ENCODE measurements around the gene ATP9A. TPM values are rescaled to one million over a fixed set of nuclear protein-coding genes. Genes with fewer than 3 reads are reported as not detected.
A peak's percentile ranks its signal among the peaks of the same experiment; 100 is the strongest.
"Not testable (repeated sequence)": the region's sequence is repeated elsewhere in the genome, so short reads cannot be mapped to it uniquely, and the experiment has no call there.

ATP9A gene
- total and polyA plus RNA-seq, 2 donors from 2014 or later: 7.1 to 40.2 TPM

DNA sequence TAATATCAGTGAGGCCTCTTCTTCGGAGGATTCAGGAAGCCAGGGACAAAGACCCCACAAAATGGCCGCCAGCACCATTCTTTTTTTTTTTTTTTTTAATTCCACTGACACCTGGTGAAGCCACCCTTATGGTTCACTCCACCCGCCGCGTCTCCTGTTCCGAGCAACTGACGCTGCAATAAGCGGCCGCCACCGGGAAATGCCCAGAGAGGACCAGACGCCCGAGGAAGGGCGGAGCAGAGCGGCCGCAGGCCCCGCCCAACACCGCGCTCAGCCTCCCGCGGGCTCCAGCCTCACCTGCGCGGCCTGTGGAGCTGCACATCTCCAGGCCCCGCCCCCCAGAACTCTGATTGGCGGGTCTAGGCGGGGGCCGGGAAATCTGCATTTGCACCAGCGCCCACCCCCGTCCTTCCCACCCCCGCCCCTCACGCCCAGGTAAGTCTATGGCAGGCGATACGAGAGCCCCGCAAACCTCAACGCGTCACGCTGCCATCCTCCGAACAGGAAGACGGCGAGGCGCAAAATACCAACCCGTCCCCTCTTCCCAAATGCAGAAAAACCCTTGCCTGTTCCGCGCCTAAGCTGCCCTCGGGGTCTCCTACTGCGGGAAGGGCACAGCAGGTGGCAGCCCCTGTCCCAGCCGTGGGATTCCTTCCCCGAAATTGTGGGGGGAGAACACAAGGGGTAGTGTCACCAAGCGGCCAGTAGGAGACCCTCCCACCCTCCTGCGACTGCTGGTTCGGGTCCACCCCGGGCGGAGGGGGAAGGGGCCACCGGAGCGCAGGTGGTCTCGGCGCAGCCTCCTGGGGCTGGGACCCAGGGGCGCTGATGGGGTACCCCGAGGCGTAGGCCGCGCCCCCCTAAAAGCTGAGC lies 960 bp downstream of the ATP9A start:
- TF ChIP-seq, protein P1, sequence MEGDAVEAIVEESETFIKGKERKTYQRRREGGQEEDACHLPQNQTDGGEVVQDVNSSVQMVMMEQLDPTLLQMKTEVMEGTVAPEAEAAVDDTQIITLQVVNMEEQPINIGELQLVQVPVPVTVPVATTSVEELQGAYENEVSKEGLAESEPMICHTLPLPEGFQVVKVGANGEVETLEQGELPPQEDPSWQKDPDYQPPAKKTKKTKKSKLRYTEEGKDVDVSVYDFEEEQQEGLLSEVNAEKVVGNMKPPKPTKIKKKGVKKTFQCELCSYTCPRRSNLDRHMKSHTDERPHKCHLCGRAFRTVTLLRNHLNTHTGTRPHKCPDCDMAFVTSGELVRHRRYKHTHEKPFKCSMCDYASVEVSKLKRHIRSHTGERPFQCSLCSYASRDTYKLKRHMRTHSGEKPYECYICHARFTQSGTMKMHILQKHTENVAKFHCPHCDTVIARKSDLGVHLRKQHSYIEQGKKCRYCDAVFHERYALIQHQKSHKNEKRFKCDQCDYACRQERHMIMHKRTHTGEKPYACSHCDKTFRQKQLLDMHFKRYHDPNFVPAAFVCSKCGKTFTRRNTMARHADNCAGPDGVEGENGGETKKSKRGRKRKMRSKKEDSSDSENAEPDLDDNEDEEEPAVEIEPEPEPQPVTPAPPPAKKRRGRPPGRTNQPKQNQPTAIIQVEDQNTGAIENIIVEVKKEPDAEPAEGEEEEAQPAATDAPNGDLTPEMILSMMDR (IDR thresholded peaks at IDR 0.05; ENCODE audit: borderline replicate concordance, extremely low read depth, insufficient read depth): no peak

DNA sequence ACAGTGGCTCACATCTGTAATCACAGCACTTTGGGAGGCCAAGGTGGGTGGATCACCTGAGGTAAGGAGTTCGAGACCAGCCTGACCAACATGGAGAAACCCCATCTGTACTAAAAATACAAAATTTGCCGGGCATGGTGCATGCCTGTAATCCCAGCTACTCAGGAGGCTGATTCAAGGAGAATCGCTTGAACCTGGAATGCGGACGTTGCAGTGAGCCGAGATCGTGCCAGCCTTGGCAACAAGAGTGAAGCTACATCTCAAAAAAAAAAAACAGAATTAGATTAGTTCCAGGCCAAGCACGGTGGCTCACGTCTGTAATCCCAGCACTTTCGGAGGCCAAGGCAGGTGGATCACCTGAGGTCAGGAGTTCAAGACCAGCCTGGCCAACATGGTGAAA lies 2.8 kb downstream of the ATP9A start:
- DNase-seq; H3K9ac ChIP-seq (ENCODE audit: low read length in 3 of 3); H3K27me3 ChIP-seq (ENCODE audit: control insufficient read depth, insufficient read depth, low read length); intact Hi-C loops (cut with DNase I); H3K36me3 ChIP-seq (ENCODE audit: control insufficient read depth in 2 of 3, insufficient read depth in 3 of 3, low read length in 3 of 3); H3K4me3 ChIP-seq (ENCODE audit: low read length in 3 of 3); H3K9me3 ChIP-seq (ENCODE audit: control insufficient read depth in 2 of 3, insufficient read depth in 1 of 3, low read length in 3 of 3); H3K4me1 ChIP-seq (ENCODE audit: control insufficient read depth in 2 of 3, insufficient read depth in 2 of 3, low read depth in 1 of 3, low read length in 3 of 3); H3K27ac ChIP-seq (ENCODE audit: low read depth in 2 of 2, low read length in 2 of 2); FAIRE-seq: not testable (repeated sequence)

More for the DNA sequence above, 960 bp downstream of the ATP9A start:
- no peak for FAIRE-seq
- Histone ChIP-seq H3K27ac (ENCODE audit: low read depth in 2 of 2, low read length in 2 of 2) (peak overlapping the region; percentile 55 to 75), H3K4me1 (ENCODE audit: control insufficient read depth in 2 of 3, insufficient read depth in 2 of 3, low read depth in 1 of 3, low read length in 3 of 3) (peaks cover 0 to 7% (median 0%) of the 10 kb centered on the region in 3 donors), H3K9me3 (ENCODE audit: control insufficient read depth in 2 of 3, insufficient read depth in 1 of 3, low read length in 3 of 3) (no peaks in the 10 kb centered on the region), H3K4me3 (ENCODE audit: low read length in 3 of 3) (peak overlapping the region; percentile 72 to 80 (median 77)), H3K36me3 (ENCODE audit: control insufficient read depth in 2 of 3, insufficient read depth in 3 of 3, low read length in 3 of 3) (no peaks in the 10 kb centered on the region), H3K27me3 (ENCODE audit: control insufficient read depth, insufficient read depth, low read length) (no peaks in the 10 kb centered on the region), H3K9ac (ENCODE audit: low read length in 3 of 3) (peak overlapping the region; percentile 71 to 82 (median 77))
- DNase-seq: peak; percentile 90 to 95 (median 94)
- intact Hi-C loops (cut with DNase I): no loop called here

DNA sequence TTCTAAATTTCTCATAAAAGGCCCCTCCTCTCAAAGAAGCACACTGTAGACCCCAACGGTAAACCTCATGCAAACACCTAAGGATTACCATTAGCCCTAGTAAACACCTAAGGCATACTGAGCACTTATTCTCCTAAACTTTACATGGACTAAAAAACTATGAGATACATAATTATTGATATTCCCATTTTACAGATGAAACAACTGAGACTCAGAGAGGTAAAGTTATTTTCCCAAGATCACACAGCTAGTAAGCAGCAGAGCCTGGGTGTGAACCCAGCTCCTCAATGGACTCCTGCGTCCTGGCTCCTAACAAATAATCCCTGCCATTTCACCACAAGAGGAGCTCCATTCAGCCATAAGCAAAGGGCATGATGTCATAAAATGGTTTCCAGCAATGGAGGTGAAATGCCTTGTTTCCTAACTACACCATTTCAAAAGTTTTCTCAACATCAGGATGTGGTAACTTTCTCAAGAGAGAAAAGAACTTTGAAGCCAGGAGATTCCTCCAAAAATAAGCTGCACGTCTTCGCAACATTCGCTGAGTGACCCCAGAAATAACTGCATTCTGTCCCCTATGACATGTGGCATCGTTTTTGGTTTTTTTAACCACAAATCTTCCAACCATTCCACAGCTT lies 4.1 kb downstream of the ATP9A start:
- H3K9ac ChIP-seq (ENCODE audit: low read length in 3 of 3): no peak overlapping the region
- TF ChIP-seq, protein P1 (IDR thresholded peaks at IDR 0.05; ENCODE audit: borderline replicate concordance, extremely low read depth, insufficient read depth): no peak
- no peaks in the 10 kb centered on the region for H3K27me3 ChIP-seq (ENCODE audit: control insufficient read depth, insufficient read depth, low read length)
- peaks cover 0 to 7% (median 0%) of the 10 kb centered on the region in 3 donors for H3K4me1 ChIP-seq (ENCODE audit: control insufficient read depth in 2 of 3, insufficient read depth in 2 of 3, low read depth in 1 of 3, low read length in 3 of 3)
- no peak overlapping the region for H3K4me3 ChIP-seq (ENCODE audit: low read length in 3 of 3)
- DNase-seq (no peak), FAIRE-seq (no peak)
- no peak overlapping the region for H3K27ac ChIP-seq (ENCODE audit: low read depth in 2 of 2, low read length in 2 of 2)
- no peaks in the 10 kb centered on the region for H3K36me3 ChIP-seq (ENCODE audit: control insufficient read depth in 2 of 3, insufficient read depth in 3 of 3, low read length in 3 of 3)
- H3K9me3 ChIP-seq (ENCODE audit: control insufficient read depth in 2 of 3, insufficient read depth in 1 of 3, low read length in 3 of 3): no peaks in the 10 kb centered on the region
- intact Hi-C loops (cut with DNase I): no loop called here

DNA sequence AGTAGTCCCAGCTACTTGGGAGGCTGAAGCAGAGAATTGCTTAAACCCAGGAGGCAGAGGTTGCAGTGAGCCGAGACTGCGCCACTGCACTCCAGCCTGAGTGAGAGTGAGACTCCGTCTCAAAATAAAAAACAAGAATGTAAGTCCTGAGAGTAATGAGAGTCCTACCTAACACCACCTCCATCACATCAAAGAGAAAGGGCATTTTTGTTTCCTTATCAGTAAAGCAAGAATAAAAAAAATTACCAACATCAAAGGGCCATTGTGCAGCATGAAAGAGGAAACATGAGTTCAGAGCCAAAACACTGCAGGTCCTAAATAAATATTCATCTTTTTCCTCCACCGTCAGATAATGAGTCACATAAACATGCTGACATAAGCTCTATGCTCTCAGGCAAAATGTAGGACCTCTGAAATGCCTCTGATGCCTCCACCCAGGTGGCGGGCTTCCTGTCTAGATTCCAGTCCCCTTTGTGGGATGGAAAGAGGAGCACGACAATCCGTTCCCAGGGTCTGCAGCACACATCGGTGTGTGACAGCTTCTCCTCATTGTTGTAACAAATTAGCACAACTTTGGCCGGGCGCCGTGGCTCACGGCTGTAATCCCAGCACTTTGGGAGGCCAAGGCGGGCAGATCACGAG lies 7.2 kb downstream of the ATP9A start:
- H3K9ac ChIP-seq (ENCODE audit: low read length in 3 of 3): no peak overlapping the region
- FAIRE-seq (no peak), DNase-seq (peak in 1 of 5 donors; percentile 24)
- intact Hi-C loops (cut with DNase I): no loop called here
- TF ChIP-seq, protein P1 (IDR thresholded peaks at IDR 0.05; ENCODE audit: borderline replicate concordance, extremely low read depth, insufficient read depth): no peak
- no peaks in the 10 kb centered on the region for H3K9me3 ChIP-seq (ENCODE audit: control insufficient read depth in 2 of 3, insufficient read depth in 1 of 3, low read length in 3 of 3)
- H3K4me3 ChIP-seq (ENCODE audit: low read length in 3 of 3): no peak overlapping the region
- H3K27ac ChIP-seq (ENCODE audit: low read depth in 2 of 2, low read length in 2 of 2): no peak overlapping the region
- H3K36me3 ChIP-seq (ENCODE audit: control insufficient read depth in 2 of 3, insufficient read depth in 3 of 3, low read length in 3 of 3): no peaks in the 10 kb centered on the region
- H3K4me1 ChIP-seq (ENCODE audit: control insufficient read depth in 2 of 3, insufficient read depth in 2 of 3, low read depth in 1 of 3, low read length in 3 of 3): no peaks in the 10 kb centered on the region
- no peaks in the 10 kb centered on the region for H3K27me3 ChIP-seq (ENCODE audit: control insufficient read depth, insufficient read depth, low read length)

Measured in kidney (tissue), 14 donors.